ENCODE data around the gene CPNE4.

GRCh38 chr3:132014105-132014504 is 20.7 kb downstream of the CPNE4 start:
- TF ChIP-seq CTCF (IDR thresholded peaks at IDR 0.05) = no peak
- TF ChIP-seq POLR2A (IDR thresholded peaks at IDR 0.05) = no peak
- no peak for TF ChIP-seq POLR2AphosphoS5 (IDR thresholded peaks at IDR 0.05)
- no peak for TF ChIP-seq EP300 (IDR thresholded peaks at IDR 0.05)

All from stomach (tissue), 4 donors.